Measurements from ENCODE around the gene ASB3.
"Not testable (repeated sequence)": the region's sequence is repeated elsewhere in the genome, so short reads cannot be mapped to it uniquely, and the experiment has no call there.

The ASB3 gene

DNA sequence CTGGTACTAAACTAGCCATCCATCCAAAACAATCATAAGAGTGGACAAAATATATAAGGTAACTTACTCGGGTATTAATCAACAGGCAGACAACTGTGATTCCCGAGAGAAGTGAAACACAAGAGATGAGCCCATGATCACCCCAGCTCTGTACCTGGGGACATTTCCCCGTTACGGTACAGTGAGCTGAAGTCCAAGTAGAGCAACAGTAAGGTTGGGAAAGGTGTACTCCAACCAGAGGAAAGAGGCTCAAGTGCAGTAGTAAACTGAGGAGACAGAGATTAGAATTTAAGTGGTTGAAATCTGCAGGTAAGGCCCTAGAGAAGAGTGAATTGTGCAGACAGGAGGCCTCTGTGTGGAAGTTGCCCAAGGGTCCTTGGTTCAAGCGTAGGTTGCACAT lies 49.7 kb downstream of the ASB3 start:
- Histone ChIP-seq H3K4me1 (ENCODE audit: control insufficient read depth, insufficient read depth, low read length) (no peaks in the 10 kb centered on the region), H3K9ac (ENCODE audit: low read length in 2 of 2) (no peak overlapping the region), H3K4me3 (ENCODE audit: low read length in 2 of 2) (no peak overlapping the region), H3K27ac (ENCODE audit: low read length) (no peak overlapping the region), H3K9me3 (ENCODE audit: control insufficient read depth in 2 of 2, low read length in 2 of 2) (no peaks in the 10 kb centered on the region), H3K27me3 (ENCODE audit: control insufficient read depth in 1 of 2, insufficient read depth in 2 of 2, low read length in 2 of 2) (no peaks in the 10 kb centered on the region), H3K36me3 (ENCODE audit: control insufficient read depth in 2 of 2, insufficient read depth in 2 of 2, low read length in 2 of 2) (no peaks in the 10 kb centered on the region)

- Histone ChIP-seq H3K27me3 (ENCODE audit: control insufficient read depth in 1 of 2, insufficient read depth in 2 of 2, low read length in 2 of 2) (no peaks in the 10 kb centered on the region), H3K36me3 (ENCODE audit: control insufficient read depth in 2 of 2, insufficient read depth in 2 of 2, low read length in 2 of 2) (no peaks in the 10 kb centered on the region), H3K4me3 (ENCODE audit: low read length in 2 of 2) (no peak overlapping the region), H3K4me1 (ENCODE audit: control insufficient read depth, insufficient read depth, low read length) (no peaks in the 10 kb centered on the region), H3K9me3 (ENCODE audit: control insufficient read depth in 2 of 2, low read length in 2 of 2) (no peaks in the 10 kb centered on the region), H3K27ac (ENCODE audit: low read length) (no peak overlapping the region), H3K9ac (ENCODE audit: low read length in 2 of 2) (no peak overlapping the region)
Measured at GRCh38 chr2:53729143-53729762, 57.5 kb downstream of the ASB3 start.

DNA sequence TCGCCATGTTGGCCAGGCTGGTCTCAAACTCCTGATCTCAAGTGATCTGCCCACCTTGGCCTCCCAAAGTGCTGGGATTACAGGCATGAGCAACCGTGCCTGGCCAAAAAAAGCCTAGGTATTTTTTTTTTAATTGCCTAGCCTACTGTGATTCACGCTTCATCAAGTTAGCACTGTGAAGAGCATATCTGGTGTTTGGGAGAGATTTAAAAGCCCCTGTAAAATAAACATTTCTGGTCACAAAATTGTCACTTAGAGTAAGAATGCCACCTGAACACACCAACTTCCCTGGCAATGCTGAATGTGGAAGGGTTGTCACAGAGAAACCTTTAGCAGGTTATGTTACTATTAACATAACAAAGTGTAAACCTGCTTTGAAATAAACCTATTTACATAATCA lies 58.8 kb downstream of the ASB3 start:
- no peak overlapping the region for H3K27ac ChIP-seq (ENCODE audit: low read length)
- H3K9me3 ChIP-seq (ENCODE audit: control insufficient read depth in 2 of 2, low read length in 2 of 2), result no peaks in the 10 kb centered on the region
- H3K9ac ChIP-seq (ENCODE audit: low read length in 2 of 2), result no peak overlapping the region
- no peaks in the 10 kb centered on the region for H3K27me3 ChIP-seq (ENCODE audit: control insufficient read depth in 1 of 2, insufficient read depth in 2 of 2, low read length in 2 of 2)
- no peak overlapping the region for H3K4me3 ChIP-seq (ENCODE audit: low read length in 2 of 2)
- no peaks in the 10 kb centered on the region for H3K36me3 ChIP-seq (ENCODE audit: control insufficient read depth in 2 of 2, insufficient read depth in 2 of 2, low read length in 2 of 2)
- H3K4me1 ChIP-seq (ENCODE audit: control insufficient read depth, insufficient read depth, low read length), result no peaks in the 10 kb centered on the region

DNA sequence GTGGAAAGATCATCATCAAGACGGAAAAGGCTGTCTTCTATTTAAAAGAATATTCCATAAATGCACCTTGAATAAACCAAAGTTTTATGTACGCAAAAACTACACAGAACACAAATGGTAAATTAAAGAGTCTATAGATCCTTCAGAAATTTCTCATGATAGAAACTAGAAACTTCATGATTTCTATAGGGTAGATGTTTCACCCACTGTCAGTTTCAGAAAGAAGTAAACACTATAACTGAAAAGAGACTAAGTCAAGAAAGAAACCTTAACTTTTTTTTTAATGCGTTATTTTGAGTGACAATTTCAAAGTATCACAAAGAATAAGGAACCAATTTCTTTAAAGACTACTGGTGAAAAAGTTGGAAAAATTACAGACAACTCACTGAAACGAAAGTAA lies 61.1 kb downstream of the ASB3 start:
- Histone ChIP-seq H3K27ac (ENCODE audit: low read length) (no peak overlapping the region), H3K27me3 (ENCODE audit: control insufficient read depth in 1 of 2, insufficient read depth in 2 of 2, low read length in 2 of 2) (no peaks in the 10 kb centered on the region), H3K36me3 (ENCODE audit: control insufficient read depth in 2 of 2, insufficient read depth in 2 of 2, low read length in 2 of 2) (no peaks in the 10 kb centered on the region), H3K4me1 (ENCODE audit: control insufficient read depth, insufficient read depth, low read length) (no peaks in the 10 kb centered on the region), H3K4me3 (ENCODE audit: low read length in 2 of 2) (no peak overlapping the region), H3K9me3 (ENCODE audit: control insufficient read depth in 2 of 2, low read length in 2 of 2) (no peaks in the 10 kb centered on the region), H3K9ac (ENCODE audit: low read length in 2 of 2) (no peak overlapping the region)

DNA sequence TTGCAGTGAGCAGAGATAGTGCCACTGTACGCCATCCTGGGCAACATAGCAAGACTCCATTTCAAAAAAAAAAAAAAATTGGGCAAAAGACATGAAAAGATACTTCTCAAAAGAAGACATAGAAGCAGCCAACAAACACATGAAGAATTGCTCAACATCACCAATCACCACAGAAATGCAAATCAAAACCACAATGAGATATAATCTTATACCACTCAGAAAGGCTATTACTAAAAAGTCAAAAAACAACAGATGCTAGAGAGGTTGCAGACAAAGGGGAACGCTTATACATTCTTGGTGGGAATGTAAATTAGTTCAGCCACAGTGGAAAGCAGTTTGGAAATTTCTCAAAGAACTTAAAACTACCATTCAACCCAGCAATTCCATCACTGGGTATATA lies 62.2 kb downstream of the ASB3 start:
- Histone ChIP-seq H3K9ac (ENCODE audit: low read length in 2 of 2) (no peak overlapping the region), H3K4me1 (ENCODE audit: control insufficient read depth, insufficient read depth, low read length) (no peaks in the 10 kb centered on the region), H3K4me3 (ENCODE audit: low read length in 2 of 2) (no peak overlapping the region), H3K9me3 (ENCODE audit: control insufficient read depth in 2 of 2, low read length in 2 of 2) (no peaks in the 10 kb centered on the region), H3K36me3 (ENCODE audit: control insufficient read depth in 2 of 2, insufficient read depth in 2 of 2, low read length in 2 of 2) (no peaks in the 10 kb centered on the region), H3K27ac (ENCODE audit: low read length) (no peak overlapping the region), H3K27me3 (ENCODE audit: control insufficient read depth in 1 of 2, insufficient read depth in 2 of 2, low read length in 2 of 2) (no peaks in the 10 kb centered on the region)

- not testable (repeated sequence) for H3K9me3 ChIP-seq (ENCODE audit: control insufficient read depth in 2 of 2, low read length in 2 of 2); H3K36me3 ChIP-seq (ENCODE audit: control insufficient read depth in 2 of 2, insufficient read depth in 2 of 2, low read length in 2 of 2); H3K9ac ChIP-seq (ENCODE audit: low read length in 2 of 2); H3K4me3 ChIP-seq (ENCODE audit: low read length in 2 of 2); H3K4me1 ChIP-seq (ENCODE audit: control insufficient read depth, insufficient read depth, low read length); H3K27ac ChIP-seq (ENCODE audit: low read length); H3K27me3 ChIP-seq (ENCODE audit: control insufficient read depth in 1 of 2, insufficient read depth in 2 of 2, low read length in 2 of 2)
Measured at GRCh38 chr2:53720944-53721343, 65.8 kb downstream of the ASB3 start.

DNA sequence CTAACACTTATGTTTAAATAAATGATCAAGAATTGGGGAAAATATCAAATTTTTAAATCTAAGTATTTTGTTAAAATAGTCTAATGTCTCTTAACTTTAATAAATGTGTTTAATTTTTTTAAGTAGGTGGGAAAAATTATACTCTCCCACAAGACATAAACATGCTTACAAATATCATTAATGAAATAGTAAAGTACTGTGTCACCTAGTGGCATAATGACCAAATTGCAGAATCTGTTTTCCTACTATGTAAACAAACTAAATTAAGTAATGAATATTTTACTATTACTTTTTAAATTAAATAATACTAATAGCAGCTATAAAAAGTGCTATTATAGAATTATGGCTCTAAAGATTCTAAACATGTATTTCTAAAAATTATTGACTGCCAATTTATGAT lies 71.2 kb downstream of the ASB3 start:
- Histone ChIP-seq H3K9me3 (ENCODE audit: control insufficient read depth in 2 of 2, low read length in 2 of 2) (no peaks in the 10 kb centered on the region), H3K4me1 (ENCODE audit: control insufficient read depth, insufficient read depth, low read length) (no peaks in the 10 kb centered on the region), H3K9ac (ENCODE audit: low read length in 2 of 2) (no peak overlapping the region), H3K36me3 (ENCODE audit: control insufficient read depth in 2 of 2, insufficient read depth in 2 of 2, low read length in 2 of 2) (peaks cover 0 to 2% of the 10 kb centered on the region in 2 donors), H3K27me3 (ENCODE audit: control insufficient read depth in 1 of 2, insufficient read depth in 2 of 2, low read length in 2 of 2) (no peaks in the 10 kb centered on the region), H3K27ac (ENCODE audit: low read length) (no peak overlapping the region), H3K4me3 (ENCODE audit: low read length in 2 of 2) (no peak overlapping the region)

GRCh38 chr2:53711271-53711780 lies 75.4 kb downstream of the ASB3 start:
- Histone ChIP-seq H3K36me3 (ENCODE audit: control insufficient read depth in 2 of 2, insufficient read depth in 2 of 2, low read length in 2 of 2) (peaks cover 4 to 16% of the 10 kb centered on the region in 2 donors), H3K4me3 (ENCODE audit: low read length in 2 of 2) (no peak overlapping the region), H3K4me1 (ENCODE audit: control insufficient read depth, insufficient read depth, low read length) (no peaks in the 10 kb centered on the region), H3K9ac (ENCODE audit: low read length in 2 of 2) (no peak overlapping the region), H3K27me3 (ENCODE audit: control insufficient read depth in 1 of 2, insufficient read depth in 2 of 2, low read length in 2 of 2) (no peaks in the 10 kb centered on the region), H3K27ac (ENCODE audit: low read length) (no peak overlapping the region), H3K9me3 (ENCODE audit: control insufficient read depth in 2 of 2, low read length in 2 of 2) (no peaks in the 10 kb centered on the region)

DNA sequence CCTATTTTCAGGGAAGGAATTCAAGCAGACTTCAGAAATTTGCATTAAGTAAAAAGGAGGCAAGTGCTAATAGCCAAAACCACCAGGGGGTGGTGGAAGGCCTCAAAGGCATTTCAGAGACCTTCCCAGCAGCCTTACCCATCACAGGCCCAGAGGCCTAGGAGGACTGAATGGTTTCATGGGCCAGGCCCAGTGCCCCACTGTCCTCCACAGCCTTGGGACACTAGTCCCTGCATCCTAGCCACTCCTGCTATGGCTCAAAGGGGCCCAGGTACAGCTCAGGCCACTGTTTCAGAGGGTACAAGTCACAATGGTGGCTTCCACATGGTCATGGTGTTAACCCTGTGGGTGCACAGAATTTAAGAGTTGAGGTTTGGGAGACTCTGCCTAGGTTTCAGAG lies 77.8 kb downstream of the ASB3 start:
- Histone ChIP-seq H3K9me3 (ENCODE audit: control insufficient read depth in 2 of 2, low read length in 2 of 2) (no peaks in the 10 kb centered on the region), H3K36me3 (ENCODE audit: control insufficient read depth in 2 of 2, insufficient read depth in 2 of 2, low read length in 2 of 2) (peaks cover 4 to 15% of the 10 kb centered on the region in 2 donors), H3K9ac (ENCODE audit: low read length in 2 of 2) (no peak overlapping the region), H3K27me3 (ENCODE audit: control insufficient read depth in 1 of 2, insufficient read depth in 2 of 2, low read length in 2 of 2) (no peaks in the 10 kb centered on the region), H3K4me1 (ENCODE audit: control insufficient read depth, insufficient read depth, low read length) (no peaks in the 10 kb centered on the region), H3K4me3 (ENCODE audit: low read length in 2 of 2) (no peak overlapping the region), H3K27ac (ENCODE audit: low read length) (no peak overlapping the region)

DNA sequence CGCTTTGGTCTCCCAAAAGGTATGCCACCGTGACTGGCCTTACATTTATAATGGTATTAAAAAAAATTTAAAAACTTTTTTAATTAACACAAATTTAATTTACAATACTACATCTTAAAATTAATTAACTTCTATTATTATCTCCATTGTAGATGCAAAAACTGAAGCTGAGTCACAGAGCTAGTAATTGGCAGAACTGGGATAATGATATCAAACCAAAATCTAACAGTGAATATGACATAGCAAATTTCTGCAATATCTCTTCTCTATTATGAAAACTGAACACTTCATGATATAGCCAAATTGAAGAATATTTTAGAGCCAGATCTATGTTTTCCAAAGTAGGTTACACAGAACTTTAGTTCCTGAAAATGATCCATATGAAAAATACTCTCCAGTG lies 85.5 kb downstream of the ASB3 start:
- H3K9me3 ChIP-seq (ENCODE audit: control insufficient read depth in 2 of 2, low read length in 2 of 2), result no peaks in the 10 kb centered on the region
- H3K27me3 ChIP-seq (ENCODE audit: control insufficient read depth in 1 of 2, insufficient read depth in 2 of 2, low read length in 2 of 2), result no peaks in the 10 kb centered on the region
- no peaks in the 10 kb centered on the region for H3K4me1 ChIP-seq (ENCODE audit: control insufficient read depth, insufficient read depth, low read length)
- no peak overlapping the region for H3K27ac ChIP-seq (ENCODE audit: low read length)
- peaks cover 0 to 4% of the 10 kb centered on the region in 2 donors for H3K36me3 ChIP-seq (ENCODE audit: control insufficient read depth in 2 of 2, insufficient read depth in 2 of 2, low read length in 2 of 2)
- no peak overlapping the region for H3K4me3 ChIP-seq (ENCODE audit: low read length in 2 of 2)
- H3K9ac ChIP-seq (ENCODE audit: low read length in 2 of 2), result no peak overlapping the region

DNA sequence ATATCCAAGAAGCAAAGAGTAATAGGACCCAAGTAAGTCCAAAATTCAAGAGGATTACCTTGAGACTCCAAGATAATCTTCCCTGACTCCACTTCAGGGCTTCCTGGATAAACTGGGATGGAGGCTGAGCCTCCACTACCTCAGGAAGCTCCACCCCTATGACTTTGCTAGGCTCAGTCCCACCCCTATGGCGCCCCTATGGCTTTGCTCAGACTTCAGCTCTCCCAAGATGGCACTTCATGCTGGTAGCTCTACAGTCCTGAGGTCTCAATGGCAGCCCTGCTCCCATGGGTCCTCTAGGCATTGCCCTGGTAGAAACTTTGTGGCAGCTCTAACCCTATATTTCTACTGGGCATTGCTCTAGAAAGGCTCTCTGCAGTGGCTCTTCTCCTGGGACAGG lies 89.1 kb downstream of the ASB3 start:
- no peaks in the 10 kb centered on the region for H3K9me3 ChIP-seq (ENCODE audit: control insufficient read depth in 2 of 2, low read length in 2 of 2)
- peaks cover 0 to 4% of the 10 kb centered on the region in 2 donors for H3K36me3 ChIP-seq (ENCODE audit: control insufficient read depth in 2 of 2, insufficient read depth in 2 of 2, low read length in 2 of 2)
- H3K4me3 ChIP-seq (ENCODE audit: low read length in 2 of 2), result no peak overlapping the region
- no peaks in the 10 kb centered on the region for H3K27me3 ChIP-seq (ENCODE audit: control insufficient read depth in 1 of 2, insufficient read depth in 2 of 2, low read length in 2 of 2)
- H3K9ac ChIP-seq (ENCODE audit: low read length in 2 of 2), result no peak overlapping the region
- no peaks in the 10 kb centered on the region for H3K4me1 ChIP-seq (ENCODE audit: control insufficient read depth, insufficient read depth, low read length)
- H3K27ac ChIP-seq (ENCODE audit: low read length), result no peak overlapping the region
